Right lobe of liver (tissue), 6 donors: Measurements from ENCODE around the gene USP43. TPM values are rescaled to one million over a fixed set of nuclear protein-coding genes. Genes with fewer than 3 reads are reported as not detected.
A peak's percentile ranks its signal among the peaks of the same experiment; 100 is the strongest.

Source experiments
- ATAC-seq, 4 donors: fragments of 200-7000 bp; cut with Tn5 transposase; one replicate each; pipeline ENCODE4 v1.9.1; 2020; ENCODE audit warnings: mild to moderate bottlenecking in 4 of 4, moderate library complexity in 4 of 4
- DNase-seq, 3 donors: peaks; one replicate each; pipeline ENCODE4 v3.0.0-alpha.2; 2020
- H3K27ac ChIP-seq, 3 donors: fragments of 200-600 bp; one replicate each; pipeline ENCODE4 v1.8.0; 2022
- H3K27me3 ChIP-seq, 2 donors: fragments of 200-600 bp; one replicate each; pipeline ENCODE4 v1.8.0; 2022
- H3K36me3 ChIP-seq, 4 donors: fragments of 200-600 bp; sonication (generic) in 1 of 4; one replicate each; pipeline versions ENCODE4 v1.5.1 to v1.8.0; 2017 to 2022; ENCODE audit warnings: control low read depth in 1 of 4
- H3K4me1 ChIP-seq, 4 donors: fragments of 200-600 bp; sonication (generic) in 1 of 4; one replicate each; pipeline versions ENCODE4 v1.5.1 to v1.8.0; 2017 to 2022; ENCODE audit warnings: control low read depth in 1 of 4
- H3K4me3 ChIP-seq, 3 donors: fragments of 200-600 bp; one replicate each; pipeline ENCODE4 v1.8.0; 2022
- H3K9me3 ChIP-seq, 4 donors: fragments of 200-600 bp; sonication (generic) in 1 of 4; one replicate each; pipeline versions ENCODE4 v1.5.1 to v1.8.0; 2017 to 2022; ENCODE audit warnings: control low read depth in 1 of 4
- CTCF ChIP-seq, 4 donors: fragments of 200-600 bp in 3 of 4; fragments of 450-650 bp in 1 of 4; IDR thresholded peaks; one replicate each; pipeline versions ENCODE4 v1.5.1 to v1.8.0; 2016 to 2022; ENCODE audit warnings: antibody characterized with exemption in 4 of 4, mild to moderate bottlenecking in 2 of 4
- POLR2A ChIP-seq: fragments of 450-650 bp; IDR thresholded peaks from one replicate; pipeline ENCODE4 v1.6.1; 2017; ENCODE audit warnings: antibody characterized with exemption, mild to moderate bottlenecking
- WGBS: methylation state at CpG from one replicate; pipeline ENCODE4 v1.1.6; 2018; ENCODE audit warnings: low coverage, low lambda C conversion rate; ENCODE audit not compliant: insufficient coverage; ENCODE audit errors: missing lambda C conversion rate; 5-methylcytosine and 5-hydroxymethylcytosine counted together
- intact Hi-C, 2 donors: fragments of 100-400 bp; cut with DNase I; formaldehyde crosslinking; loops; one replicate each; pipeline versions ENCODE4 v1.11.2 to v1.14.1; 2022
- total RNA-seq, 6 experiments: library from RNA; depleted of rRNA in 2 of 6; stranded (reverse); fragments of >200 nt in 2 of 6; fragmentation: NEBNext Ultra II Directional in 3 of 6; extraction: Animal tissue kit (Norgen Biotek cat#: 25700) in 3 of 6; gene quantifications; one replicate each; pipeline versions ENCODE4 v1.1.0 to v1.2.4, GENCODE V29; 2016 to 2023
- donor health status: DM: no; HTN: yes; CAD: no.
- donor health status: DM: no; HTN: no; CAD: no.
- donor health status: DM: no; HTN: no; CAD: no.
- donor health status: DM: no; HTN: yes; CAD: no.
- donor health status: DM: no; HTN: yes; CAD: no.

Gene USP43
- total RNA-seq, 6 experiments from 2014 or later: 2.1 to 11.6 (median 6.8) TPM

GRCh38 chr17:9700136-9700535 lies 54.8 kb downstream of the USP43 start:
- intact Hi-C loops: no loop called here
- ATAC-seq: no peak
- H3K36me3 ChIP-seq: peaks cover 0 to 1% (median 0%) of the 10 kb centered on the region in 4 donors
- WGBS: no CpG with 5 or more reads among the region's 7 CpGs
- peaks cover 0 to 19% (median 0%) of the 10 kb centered on the region in 4 donors for H3K4me1 ChIP-seq
- H3K4me3 ChIP-seq: no peak overlapping the region
- no peaks in the 10 kb centered on the region for H3K27me3 ChIP-seq
- H3K9me3 ChIP-seq: no peaks in the 10 kb centered on the region
- no peak for DNase-seq
- H3K27ac ChIP-seq: no peak overlapping the region
- TF ChIP-seq POLR2A: no peak
- no peak for TF ChIP-seq CTCF (IDR thresholded peaks at IDR 0.05)

GRCh38 chr17:9700754-9701476 lies 55.6 kb downstream of the USP43 start:
- intact Hi-C loops: no loop called here
- ATAC-seq (no peak), DNase-seq (no peak)
- no peaks in the 10 kb centered on the region for H3K9me3 ChIP-seq
- H3K4me3 ChIP-seq: no peak overlapping the region
- no peak overlapping the region for H3K27ac ChIP-seq
- no peaks in the 10 kb centered on the region for H3K27me3 ChIP-seq
- peaks cover 0 to 1% (median 0%) of the 10 kb centered on the region in 4 donors for H3K36me3 ChIP-seq
- no peak for TF ChIP-seq CTCF (IDR thresholded peaks at IDR 0.05)
- TF ChIP-seq POLR2A: no peak
- WGBS: 100% methylated on average over 1 of the region's 20 CpGs
- H3K4me1 ChIP-seq: peaks cover 0 to 26% (median 0%) of the 10 kb centered on the region in 4 donors

GRCh38 chr17:9702482-9702881 lies 57.2 kb downstream of the USP43 start:
- H3K36me3 ChIP-seq: peaks cover 0 to 1% (median 0%) of the 10 kb centered on the region in 4 donors
- TF ChIP-seq CTCF (IDR thresholded peaks at IDR 0.05) (no peak), POLR2A (no peak)
- DNase-seq: no peak
- intact Hi-C loops: no loop called here
- H3K27ac ChIP-seq: no peak overlapping the region
- ATAC-seq: no peak
- H3K4me1 ChIP-seq: peaks cover 0 to 31% (median 0%) of the 10 kb centered on the region in 4 donors
- no peaks in the 10 kb centered on the region for H3K27me3 ChIP-seq
- WGBS: 85% methylated on average over 4 of the region's 9 CpGs
- no peaks in the 10 kb centered on the region for H3K9me3 ChIP-seq
- no peak overlapping the region for H3K4me3 ChIP-seq

- Histone ChIP-seq H3K4me3 (no peak overlapping the region), H3K27ac (peak overlapping the region in 2 of 3 donors; percentile 35 to 73), H3K9me3 (no peaks in the 10 kb centered on the region), H3K36me3 (peaks cover 0 to 1% (median 0%) of the 10 kb centered on the region in 4 donors), H3K4me1 (peaks cover 0 to 31% (median 0%) of the 10 kb centered on the region in 4 donors), H3K27me3 (no peaks in the 10 kb centered on the region)
- DNase-seq: peak in 1 of 3 donors; percentile 66
- WGBS: 71% methylated on average over 8 of the region's 15 CpGs
- intact Hi-C loops: no loop called here
- TF ChIP-seq POLR2A (no peak), CTCF (IDR thresholded peaks at IDR 0.05) (no peak)
- peak in 2 of 4 donors; percentile 56 to 66 for ATAC-seq
Observed at GRCh38 chr17:9702914-9703780, 57.8 kb downstream of the USP43 start.
